Stimulated activated CD4-positive, alpha-beta T cell treated with anti-CD3 and anti-CD28 coated beads, Interleukin-15, amount 100 ng/mL, for 1 hour (primary cell): Measurements from ENCODE around the gene SLC35F3.
"Not testable (repeated sequence)": the region's sequence is repeated elsewhere in the genome, so short reads cannot be mapped to it uniquely, and the experiment has no call there.

ENCODE experiments used
- DNase-seq, 2 donors: peaks; one replicate each; pipeline ENCODE4 v3.0.0-alpha.2; 2020; ENCODE audit warnings: low read depth in 1 of 2, low spot score in 1 of 2

SLC35F3 gene

DNA sequence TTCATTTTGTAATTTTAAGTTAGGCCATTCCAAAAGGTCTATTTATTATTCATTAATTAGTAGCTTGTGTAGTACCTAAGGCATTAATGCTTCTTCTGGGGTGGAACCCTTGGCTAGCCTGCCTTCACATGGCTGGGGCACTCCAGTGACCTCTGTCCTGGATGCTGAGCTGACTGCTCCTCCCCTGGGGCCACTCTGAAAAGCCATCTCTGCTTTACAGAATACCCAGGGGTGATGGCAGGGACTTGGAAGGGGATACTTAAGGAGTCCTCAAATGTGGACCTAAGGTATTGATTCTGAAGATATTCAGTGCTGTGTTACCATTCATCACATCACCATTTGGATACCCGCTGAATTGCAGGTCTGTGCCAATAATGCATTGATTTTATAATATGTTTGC is 281.0 kb downstream of the SLC35F3 start:
- DNase-seq: no peak

DNA sequence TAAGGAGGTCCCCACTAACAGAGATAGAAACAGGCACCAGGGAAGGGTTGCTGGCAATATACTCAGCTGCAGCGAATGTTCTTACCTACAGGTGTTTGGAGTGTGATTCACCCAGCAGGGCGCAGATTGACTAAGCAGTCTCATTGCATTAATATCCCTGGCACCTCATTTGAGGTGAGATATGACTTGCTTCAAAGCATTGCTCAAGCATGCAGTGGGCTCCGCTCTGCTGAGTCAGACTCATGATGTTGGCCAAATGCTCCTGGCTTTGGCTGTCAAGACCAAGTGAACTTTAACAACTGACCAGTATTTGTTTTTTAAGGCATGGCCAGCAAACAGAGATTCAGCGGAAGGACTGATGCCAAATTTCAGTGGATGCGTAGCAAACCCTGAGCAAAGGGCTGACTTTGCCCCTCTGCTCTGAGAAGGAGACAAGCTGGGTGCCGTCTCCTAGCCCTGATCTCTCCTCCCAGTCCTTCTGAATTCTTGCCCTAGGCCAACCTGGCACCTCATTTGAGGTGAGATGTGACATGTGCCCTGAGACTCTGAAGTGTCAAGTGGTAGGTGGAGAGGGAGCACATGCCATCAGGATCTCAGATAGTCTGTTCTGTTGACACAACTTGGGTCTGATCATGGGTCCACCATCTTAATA is 281.7 kb downstream of the SLC35F3 start:
- DNase-seq: no peak

DNA sequence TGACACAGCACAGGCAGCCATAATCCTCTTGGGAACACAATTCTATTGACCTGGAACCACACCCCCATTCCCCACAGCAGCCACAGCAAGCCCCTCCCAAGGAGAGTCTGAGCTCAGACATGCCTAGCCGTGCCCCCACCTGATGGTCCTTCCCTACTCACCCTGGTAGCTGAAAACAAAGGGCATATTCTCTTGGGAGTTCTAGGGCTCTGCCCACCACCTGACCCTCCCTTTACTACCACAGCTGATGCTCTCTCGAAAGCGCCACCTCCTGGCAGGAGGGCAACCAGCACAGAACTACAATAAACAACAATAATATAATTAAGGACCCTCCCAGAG is 283.9 kb downstream of the SLC35F3 start:
- no peak for DNase-seq

DNA sequence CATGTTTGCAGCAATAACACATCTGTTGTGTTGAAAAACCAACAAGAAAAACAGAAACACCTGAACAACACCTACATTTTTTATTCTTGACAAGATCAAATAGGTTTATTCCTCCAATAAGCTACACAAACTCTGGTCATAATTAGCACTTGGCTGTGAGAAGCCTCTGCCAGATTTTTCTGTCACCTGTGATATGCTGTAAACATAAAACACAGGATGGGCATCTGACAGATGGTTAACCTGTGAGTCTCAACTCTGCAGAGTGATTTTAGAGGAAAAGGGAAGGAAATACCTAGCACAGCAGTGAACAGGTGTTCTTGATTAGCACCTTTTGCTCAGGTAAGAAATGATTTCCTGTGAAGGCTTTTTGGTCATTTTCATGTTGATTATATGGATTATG is 293.4 kb downstream of the SLC35F3 start:
- no peak for DNase-seq

DNA sequence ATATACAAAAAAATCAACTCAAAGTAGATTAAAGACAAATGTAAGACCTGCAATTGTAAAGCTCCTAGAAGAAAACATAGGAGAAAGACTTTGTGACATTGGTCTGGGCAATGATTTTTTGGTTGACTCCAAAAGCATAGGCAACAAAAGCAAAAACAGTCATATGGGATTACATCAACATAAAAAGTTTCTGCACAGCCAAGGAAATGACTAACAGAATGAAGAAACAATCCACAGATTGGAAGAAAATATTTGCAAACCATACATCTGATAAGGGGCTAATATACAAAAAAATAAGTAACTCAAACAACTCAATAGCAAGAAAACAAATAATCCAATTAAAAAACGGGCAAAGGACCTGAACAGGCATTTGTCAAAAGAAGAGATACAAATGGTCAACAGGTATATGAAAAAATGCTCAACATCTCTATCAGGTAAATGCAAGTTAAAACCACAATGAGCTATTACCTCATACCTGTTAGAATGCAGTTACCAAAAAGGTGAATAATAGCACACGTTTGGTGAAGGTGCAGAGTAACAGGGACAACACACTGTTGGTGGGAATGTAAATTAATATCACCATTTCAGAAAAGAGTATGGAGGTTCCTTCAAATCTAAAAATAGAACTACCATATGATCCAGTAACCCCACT is 295.1 kb downstream of the SLC35F3 start:
- no peak for DNase-seq

DNA sequence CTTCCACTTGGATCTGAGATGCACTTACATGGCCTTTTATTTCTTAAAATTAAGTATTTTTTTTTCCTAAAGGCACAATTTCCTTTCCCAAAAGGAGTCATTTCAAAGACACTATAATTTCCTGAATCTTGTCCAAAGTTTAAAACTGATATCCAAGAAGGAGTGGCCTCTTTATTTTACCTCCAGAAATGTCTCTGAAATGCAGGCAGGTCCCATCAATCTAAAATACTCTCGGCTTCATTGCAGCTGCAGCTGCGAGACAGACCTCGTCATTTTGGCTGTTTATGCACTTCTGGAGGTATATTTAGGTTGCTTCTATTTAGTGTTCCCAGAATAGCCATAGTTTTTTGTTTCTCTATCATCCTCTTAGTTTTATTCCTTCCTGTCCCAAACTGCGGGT is 296.1 kb downstream of the SLC35F3 start:
- DNase-seq: no peak

DNA sequence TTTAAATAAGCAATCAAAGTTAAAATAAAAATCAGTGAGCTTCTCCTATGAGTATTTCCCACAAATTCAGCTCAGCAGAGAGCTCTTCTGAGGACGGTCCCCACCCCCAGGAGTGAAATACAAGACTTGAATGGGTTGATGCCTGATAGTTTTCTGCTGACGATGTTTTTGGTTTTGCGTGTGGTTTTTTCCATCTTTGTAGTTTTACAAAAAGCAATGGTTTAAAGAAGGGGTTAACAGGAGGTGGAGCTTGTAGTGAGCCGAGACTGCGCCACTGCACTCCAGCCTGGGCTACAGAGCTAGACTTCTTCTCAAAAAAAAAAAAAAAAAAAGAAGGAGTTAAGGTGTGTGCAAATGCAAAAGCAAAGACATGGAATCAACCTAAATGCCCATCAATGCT is 297.1 kb downstream of the SLC35F3 start:
- DNase-seq: no peak

DNA sequence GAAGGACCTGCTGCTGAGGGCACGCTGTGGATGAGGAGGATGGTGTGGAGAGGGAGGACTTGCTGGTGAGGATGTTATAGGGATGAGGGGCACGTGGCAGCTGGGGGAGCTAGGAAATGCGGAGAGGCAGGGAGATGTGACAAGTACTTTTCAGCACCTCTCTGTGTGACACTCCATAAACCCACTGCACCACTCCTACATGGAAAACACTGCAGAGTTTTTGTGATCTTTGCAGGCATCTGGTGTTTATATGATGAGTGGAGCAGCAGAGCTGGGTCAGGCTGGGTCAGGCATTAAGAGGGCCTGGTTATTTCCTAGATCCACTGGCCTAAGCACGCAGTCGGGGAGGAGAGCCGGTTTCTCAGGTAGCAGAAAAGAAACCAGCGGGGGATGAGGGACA is 301.5 kb downstream of the SLC35F3 start:
- DNase-seq: no peak

DNA sequence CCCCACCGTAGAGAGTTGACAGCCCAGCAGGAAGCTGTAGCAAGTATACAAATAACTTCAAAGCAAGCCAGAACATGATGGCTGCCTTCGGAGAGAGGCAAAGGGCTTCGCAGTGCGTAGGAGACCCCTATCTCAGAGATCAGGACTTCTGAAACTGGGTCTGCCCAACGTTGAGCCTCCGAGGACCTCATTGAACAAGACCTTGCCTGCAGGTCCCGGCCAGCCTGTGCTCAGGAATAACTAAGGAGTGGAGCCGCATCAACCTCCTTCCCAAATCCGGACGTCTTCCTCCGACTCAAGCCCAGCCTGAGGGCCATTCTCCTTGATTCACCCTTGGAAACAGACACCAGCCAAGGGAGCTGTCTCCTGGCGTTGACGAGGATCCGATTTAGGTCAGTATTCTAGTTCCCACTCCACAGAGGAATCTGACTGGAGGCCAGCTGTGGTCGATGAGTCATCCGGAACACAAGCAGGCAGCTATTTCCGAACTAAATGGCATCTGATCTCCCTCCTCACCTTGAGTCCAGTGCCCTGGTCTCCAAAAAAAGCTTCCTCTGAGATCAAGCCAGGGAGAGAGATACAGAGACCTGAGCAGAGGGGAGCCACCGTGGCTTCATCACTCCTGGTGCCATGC is 302.3 kb downstream of the SLC35F3 start:
- DNase-seq: no peak

DNA sequence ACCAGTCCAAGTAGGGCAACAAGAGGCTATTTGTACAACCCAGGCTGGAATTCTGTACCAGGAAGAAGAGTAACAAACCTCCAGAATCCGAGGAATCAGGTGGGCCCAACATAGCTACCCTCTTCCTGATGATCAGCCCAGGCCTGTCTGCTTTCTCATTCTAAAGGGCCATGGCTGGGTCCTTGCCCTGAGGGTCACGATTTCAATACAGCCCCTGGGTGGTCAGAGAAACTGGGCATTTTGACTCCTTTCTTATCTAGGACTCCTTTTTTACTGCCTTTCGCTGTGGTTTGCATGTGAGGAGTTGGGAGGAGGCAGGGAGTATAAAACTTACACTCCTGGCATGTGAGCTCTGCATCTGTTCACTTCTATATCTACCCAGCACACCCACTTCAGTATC is 303.9 kb downstream of the SLC35F3 start:
- no peak for DNase-seq

DNA sequence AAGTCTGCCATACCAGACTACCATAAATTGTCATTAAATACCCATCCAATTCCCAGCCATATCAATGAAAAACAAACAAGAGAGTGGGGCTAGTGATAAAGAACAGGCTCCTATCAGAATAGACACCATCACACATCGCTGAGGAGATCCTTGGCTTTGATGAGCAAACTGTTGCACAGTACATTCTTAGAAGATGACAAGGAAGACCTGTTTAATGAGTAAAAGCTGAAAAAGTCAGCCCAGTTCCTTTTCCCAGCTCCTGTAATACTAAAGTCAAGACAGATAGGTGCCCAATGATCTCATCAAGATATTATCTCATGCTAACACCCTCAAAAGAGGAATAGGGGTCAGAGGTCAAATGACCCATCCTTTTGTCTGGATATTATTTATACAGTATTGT is 304.3 kb downstream of the SLC35F3 start:
- DNase-seq: no peak

DNA sequence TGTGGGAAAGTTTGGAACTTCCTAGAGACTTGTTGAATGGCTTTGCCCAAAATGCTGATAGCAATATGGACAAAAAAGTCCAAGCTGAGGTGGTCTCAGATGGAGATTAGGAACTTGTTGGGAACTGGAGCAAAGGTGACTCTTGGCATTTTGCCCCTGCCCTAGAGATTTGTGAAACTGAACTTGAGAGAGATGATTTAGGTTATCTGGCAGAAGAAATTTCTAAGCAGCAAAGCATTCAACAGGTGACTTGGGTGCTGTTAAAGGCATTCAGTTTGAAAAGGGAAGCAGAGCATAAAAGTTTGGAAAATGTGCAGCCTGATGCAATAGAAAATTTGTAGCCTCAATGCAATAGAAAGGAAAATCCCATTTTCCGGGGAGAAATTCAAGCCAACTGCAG is 306.0 kb downstream of the SLC35F3 start:
- not testable (repeated sequence) for DNase-seq

DNA sequence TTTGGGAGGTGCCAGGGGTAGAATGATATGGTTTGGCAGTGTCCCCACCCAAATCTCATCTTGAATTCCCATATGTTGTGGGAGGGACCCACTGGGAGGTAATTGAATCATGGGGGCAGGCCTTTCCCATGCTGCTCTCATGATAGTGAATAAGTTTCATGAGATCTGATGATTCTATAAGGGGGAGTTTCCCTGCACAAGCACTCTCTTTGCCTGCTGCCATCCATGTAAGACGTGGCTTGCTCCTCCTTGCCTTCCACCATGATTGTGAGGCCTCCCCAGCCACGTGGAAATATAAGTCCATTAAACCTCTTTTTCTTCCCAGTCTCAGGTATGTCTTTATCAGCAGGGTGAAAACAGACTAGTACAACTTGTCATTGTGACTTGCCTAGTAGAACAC is 307.4 kb downstream of the SLC35F3 start:
- DNase-seq: not testable (repeated sequence)

DNA sequence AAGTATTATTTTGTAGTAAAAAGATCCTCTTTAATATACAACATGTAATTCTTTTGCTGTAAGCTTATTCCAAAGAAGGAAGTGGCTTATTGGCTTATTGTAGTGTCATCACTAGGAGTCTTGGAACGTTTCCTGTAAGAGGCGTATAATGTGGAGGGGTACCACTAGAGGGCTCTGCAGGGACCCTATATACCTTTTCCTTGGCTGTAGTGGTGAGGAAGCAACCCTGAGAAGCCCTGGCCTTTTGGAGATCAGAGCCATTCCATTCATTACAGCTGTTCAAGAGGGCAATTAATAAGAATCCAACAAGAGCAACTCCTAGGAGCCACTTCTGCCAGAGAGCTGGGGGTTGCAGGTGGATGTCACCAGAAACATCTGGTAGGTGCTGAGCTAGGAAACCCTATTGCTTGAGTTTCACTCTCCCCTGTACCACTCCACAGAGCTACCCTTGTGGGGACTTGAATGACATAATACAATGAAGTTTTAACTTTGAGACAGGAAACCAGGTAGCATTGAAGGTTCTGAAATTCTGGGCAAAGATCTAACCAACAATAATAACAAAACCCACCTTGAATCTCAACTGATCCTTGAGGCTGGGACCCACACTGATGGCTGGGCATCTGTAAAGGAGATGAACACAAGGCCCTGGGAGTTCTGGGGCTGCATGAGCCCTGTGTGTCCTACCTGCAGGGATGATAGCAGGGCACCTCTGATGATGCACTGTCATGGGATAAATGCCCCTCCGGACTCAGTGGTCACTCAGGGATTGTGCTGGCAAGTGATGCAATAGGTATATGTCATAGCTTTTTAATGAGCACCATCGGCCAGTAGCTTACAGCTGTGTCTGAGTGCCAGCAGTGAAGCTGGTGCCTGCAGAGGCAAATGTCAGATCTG is 308.5 kb downstream of the SLC35F3 start:
- no peak for DNase-seq

DNA sequence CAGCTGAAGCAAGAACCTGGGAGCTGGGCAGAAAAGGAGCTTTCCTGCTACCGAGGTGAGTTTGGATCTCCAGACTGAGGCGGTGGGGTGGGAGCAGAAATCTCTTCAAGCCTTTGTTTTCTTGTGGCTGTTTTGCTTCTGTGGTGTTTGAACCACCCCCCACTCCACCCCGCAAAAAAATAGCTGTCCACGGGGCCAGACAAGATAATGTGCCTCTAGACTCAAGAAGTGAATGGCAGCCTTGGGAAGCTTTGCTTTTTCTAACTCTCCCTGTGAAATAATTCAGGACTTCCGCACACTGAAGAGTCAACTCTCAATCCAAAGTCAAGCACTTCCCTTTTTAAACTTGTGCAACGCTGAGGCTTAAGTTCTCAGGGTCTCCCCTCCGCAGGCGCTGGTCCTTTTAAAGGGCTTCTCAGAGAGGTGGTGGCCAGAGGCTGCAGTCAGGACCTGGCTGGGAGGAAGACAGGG is 309.2 kb downstream of the SLC35F3 start:
- no peak for DNase-seq

DNA sequence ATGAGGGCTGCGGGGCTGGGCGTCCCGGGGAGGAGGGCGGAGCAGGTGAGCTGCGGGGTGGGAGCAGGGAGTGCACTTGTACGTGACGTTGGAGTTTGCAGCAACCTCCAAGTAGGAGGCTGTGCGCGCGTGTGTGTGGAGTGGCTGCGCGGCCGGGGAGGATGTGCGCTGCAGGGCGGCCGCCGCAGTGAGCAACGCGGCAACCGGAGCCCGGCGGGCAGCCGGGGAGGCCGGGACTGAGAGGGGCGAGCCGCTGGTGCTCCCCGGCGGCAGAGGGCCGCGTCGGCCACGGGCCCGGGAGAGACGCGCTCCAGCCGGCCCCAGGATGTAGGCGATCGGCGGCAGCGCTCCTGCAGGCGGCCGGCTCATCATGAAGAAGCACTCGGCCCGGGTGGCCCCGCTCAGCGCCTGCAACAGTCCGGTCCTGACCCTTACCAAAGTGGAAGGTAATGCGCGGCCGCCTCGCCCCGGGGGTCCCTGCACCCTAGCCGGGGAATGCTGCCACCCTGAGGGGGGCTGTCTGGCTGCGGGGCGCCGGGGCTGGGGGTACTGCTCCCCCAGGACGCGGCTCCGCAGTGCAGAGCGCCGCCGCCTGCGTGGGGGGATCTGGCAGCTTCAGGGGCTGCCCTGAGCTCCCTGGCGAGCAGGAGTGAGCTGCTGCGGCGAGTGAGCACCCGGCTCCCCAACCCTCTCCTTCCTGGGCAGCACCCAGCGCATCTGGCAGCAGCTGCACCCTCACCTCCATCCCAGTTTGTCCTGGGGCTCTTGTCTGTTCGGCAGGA is 309.8 kb downstream of the SLC35F3 start:
- DNase-seq: peak; percentile 8 to 24

DNA sequence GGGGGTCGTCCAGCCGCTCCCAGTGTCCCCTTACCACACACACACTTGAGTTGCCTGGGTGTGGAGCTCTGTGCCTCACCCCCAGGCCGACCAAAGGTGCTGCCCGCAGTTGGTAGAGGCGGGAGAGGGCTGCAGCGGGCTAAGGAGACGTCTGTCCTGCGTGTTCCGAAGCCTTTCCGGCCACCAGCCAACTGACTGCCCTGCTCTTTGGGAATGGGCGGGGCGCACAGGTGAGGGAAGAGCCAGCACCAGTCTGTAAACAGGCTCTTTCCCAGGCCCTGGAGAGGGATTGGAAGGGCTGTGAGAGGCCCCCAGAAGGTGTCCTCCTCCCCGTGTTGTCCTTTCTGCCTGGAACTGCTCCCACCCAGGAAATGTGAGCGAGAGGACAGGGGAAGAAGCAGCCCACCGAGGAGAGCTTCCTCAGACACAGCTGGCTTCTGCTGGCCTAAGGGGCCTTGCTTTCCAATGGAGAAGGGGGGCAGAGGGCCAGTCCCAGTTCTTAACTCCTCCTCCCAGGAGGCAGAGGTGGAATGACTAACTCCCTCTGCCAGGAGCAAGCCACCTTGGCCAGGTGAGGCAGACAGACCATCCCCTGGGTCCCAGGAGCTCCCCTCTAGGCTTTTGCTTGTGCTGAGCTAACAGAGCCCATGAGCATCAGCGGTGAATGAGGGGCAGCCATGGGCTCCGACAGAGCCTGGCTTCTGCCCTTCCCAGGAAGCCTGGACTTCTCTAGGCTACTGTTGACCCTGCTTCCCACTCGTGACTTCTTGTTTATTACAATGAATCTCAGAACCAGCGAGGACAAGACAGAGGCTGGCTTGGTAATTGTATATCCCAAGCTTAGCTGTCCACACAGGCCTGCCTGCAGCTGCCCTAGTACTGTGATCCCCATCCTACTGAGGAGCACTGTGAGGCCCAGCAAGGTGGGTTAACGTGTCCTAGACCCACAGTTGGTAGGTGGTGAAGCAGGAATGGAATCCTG is 310.7 kb downstream of the SLC35F3 start:
- DNase-seq: no peak

DNA sequence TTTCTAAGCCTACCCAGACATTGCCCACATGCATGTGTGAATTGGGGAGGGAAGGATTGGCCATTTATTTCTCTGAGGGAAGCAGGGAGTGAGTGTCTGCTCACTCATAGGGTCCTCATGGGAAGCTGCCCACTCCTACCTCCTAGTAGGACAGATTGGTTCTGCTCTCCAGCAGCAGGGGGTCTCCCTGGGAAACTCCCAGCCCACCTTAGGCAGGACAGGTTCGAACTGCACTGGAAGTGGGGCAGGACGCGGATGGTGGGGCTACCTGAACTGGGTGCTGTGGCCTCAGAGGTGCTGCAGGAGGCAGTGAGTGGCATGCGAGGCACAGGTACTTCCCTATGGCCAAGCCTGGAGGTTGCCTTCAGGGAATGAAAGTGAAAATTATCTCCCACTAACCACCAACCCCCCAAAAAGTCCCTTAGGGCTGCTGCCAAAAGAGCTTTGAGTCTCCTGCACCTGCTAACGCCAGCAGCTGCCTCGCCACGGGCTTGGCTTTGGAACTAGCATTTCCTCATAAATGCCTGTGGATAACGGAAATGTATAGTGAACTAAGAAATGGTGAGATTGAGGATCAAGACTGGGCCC is 311.7 kb downstream of the SLC35F3 start:
- no peak for DNase-seq

DNA sequence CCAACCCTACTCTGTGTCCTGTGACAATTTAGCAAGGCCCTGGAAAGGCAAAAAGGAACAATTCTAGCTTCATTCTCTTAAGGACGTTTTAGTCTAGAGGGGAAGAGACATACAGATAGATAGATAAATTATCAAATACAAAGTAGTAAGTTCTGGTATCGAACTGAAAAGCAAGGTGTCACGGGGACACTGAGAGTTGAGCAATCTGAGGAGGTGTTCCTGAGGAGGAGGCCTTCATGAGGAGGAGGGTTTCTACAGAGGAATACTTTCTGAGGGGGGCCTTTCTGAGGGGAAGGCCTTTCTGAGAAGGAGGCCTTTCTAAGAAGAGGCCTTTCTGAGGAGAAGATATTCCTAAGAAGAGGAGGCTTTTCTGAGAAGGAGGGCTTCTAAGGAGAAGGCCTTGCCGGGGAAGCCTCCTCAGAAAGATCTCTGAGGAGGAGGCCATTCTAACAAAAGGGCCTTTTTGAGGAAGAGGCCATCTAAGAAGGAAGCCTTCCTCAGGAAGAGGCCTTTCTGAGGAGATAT is 312.9 kb downstream of the SLC35F3 start:
- no peak for DNase-seq
